Mesendoderm (in vitro differentiated cells): ENCODE data around the gene AAMP.

ENCODE experiments used
- DNase-seq: peaks from one replicate; pipeline ENCODE4 v3.0.0; 2013
- H2AK5ac ChIP-seq: 2 replicates; pipeline ENCODE4 v1.6.1; 2013; ENCODE audit warnings: low read length, inconsistent platforms
- H2BK120ac ChIP-seq: 2 replicates; pipeline ENCODE4 v1.6.1; 2013; ENCODE audit warnings: low read depth, mild to moderate bottlenecking, low read length, moderate library complexity, mixed read lengths
- H2BK15ac ChIP-seq: replicated peaks from 2 replicates; pipeline ENCODE4 v1.6.1; 2013; ENCODE audit warnings: low read depth, mild to moderate bottlenecking, moderate library complexity
- H2BK5ac ChIP-seq: 2 replicates; pipeline ENCODE4 v1.6.1; 2013; ENCODE audit warnings: low read length, inconsistent platforms
- H3K18ac ChIP-seq: 2 replicates; pipeline ENCODE4 v1.6.1; 2013; ENCODE audit warnings: mild to moderate bottlenecking, low read length, mixed read lengths
- H3K23ac ChIP-seq: one replicate; pipeline ENCODE4 v1.6.1; 2013; ENCODE audit warnings: low read length
- H3K27ac ChIP-seq: 2 replicates; pipeline ENCODE4 v1.5.1; 2013; ENCODE audit warnings: low read depth, mild to moderate bottlenecking, inconsistent platforms, low read length, moderate library complexity
- H3K27me3 ChIP-seq: 2 replicates; pipeline ENCODE4 v1.6.1; 2013; ENCODE audit warnings: low read length, control low read depth, mild to moderate bottlenecking, inconsistent platforms; ENCODE audit not compliant: insufficient read depth, poor library complexity
- H3K36me3 ChIP-seq: 2 replicates; pipeline ENCODE4 v1.6.1; 2013; ENCODE audit warnings: low read length, inconsistent platforms; ENCODE audit not compliant: control insufficient read depth, insufficient read depth
- H3K4ac ChIP-seq: one replicate; pipeline ENCODE4 v1.6.1; 2013; ENCODE audit warnings: low read depth, mild to moderate bottlenecking, low read length, moderate library complexity
- H3K4me1 ChIP-seq: 2 replicates; pipeline ENCODE4 v1.6.1; 2013; ENCODE audit warnings: low read depth, low read length, inconsistent platforms; ENCODE audit not compliant: control insufficient read depth
- H3K4me2 ChIP-seq: 2 replicates; pipeline ENCODE4 v1.6.1; 2013; ENCODE audit warnings: low read length
- H3K4me3 ChIP-seq: 2 replicates; pipeline ENCODE4 v1.5.1; 2013; ENCODE audit warnings: mild to moderate bottlenecking, low read length
- H3K56ac ChIP-seq: one replicate; pipeline ENCODE4 v1.6.1; 2013; ENCODE audit warnings: low read length
- H3K79me1 ChIP-seq: 2 replicates; pipeline ENCODE4 v1.6.1; 2013; ENCODE audit warnings: low read length, inconsistent platforms
- H3K79me2 ChIP-seq: 2 replicates; pipeline ENCODE4 v1.6.1; 2013; ENCODE audit warnings: mild to moderate bottlenecking, low read length; ENCODE audit not compliant: control insufficient read depth, insufficient read depth
- H3K9ac ChIP-seq: 2 replicates; pipeline ENCODE4 v1.6.1; 2013; ENCODE audit warnings: low read length, inconsistent platforms
- H4K5ac ChIP-seq: one replicate; pipeline ENCODE4 v1.6.1; 2013; ENCODE audit warnings: low read length
- H4K8ac ChIP-seq: one replicate; pipeline ENCODE4 v1.6.1; 2013; ENCODE audit warnings: low read depth, mild to moderate bottlenecking, control low read depth, low read length, moderate library complexity
- WGBS: extraction: QIAGEN DNeasy Blood & Tissue Kit; methylation state at CpG from one replicate; pipeline ENCODE4 v1.1.7; 2013; ENCODE audit warnings: low lambda C conversion rate, missing lambda C conversion rate; ENCODE audit not compliant: insufficient coverage; ENCODE audit errors: extremely low coverage; 5-methylcytosine and 5-hydroxymethylcytosine counted together

The AAMP gene

GRCh38 chr2:218281449-218281848 lies 11.5 kb upstream of the AAMP start:
- Histone ChIP-seq H3K36me3 (peaks cover 9% of the 10 kb centered on the region), H2BK120ac (no peak overlapping the region), H3K56ac (no peak overlapping the region), H4K5ac (no peak overlapping the region), H3K4me2 (no peak overlapping the region), H2BK5ac (no peak overlapping the region), H2AK5ac (no peak overlapping the region), H2BK15ac (no peak overlapping the region), H3K9ac (no peak overlapping the region), H3K18ac (no peak overlapping the region), H3K79me1 (peaks cover 6% of the 10 kb centered on the region), H3K23ac (no peak overlapping the region), H3K27ac (no peak overlapping the region), H3K4me3 (no peak overlapping the region), H3K4ac (no peak overlapping the region), H3K79me2 (peaks cover 2% of the 10 kb centered on the region), H3K4me1 (no peaks in the 10 kb centered on the region), H3K27me3 (no peaks in the 10 kb centered on the region), H4K8ac (no peak overlapping the region)
- DNase-seq: no peak
- WGBS: no CpG with 5 or more reads among the region's 3 CpGs

GRCh38 chr2:218280260-218280870 lies 10.4 kb upstream of the AAMP start:
- no CpG with 5 or more reads among the region's 14 CpGs for WGBS
- Histone ChIP-seq H3K27me3 (no peaks in the 10 kb centered on the region), H3K79me2 (peaks cover 2% of the 10 kb centered on the region), H2AK5ac (no peak overlapping the region), H3K23ac (no peak overlapping the region), H3K36me3 (peaks cover 12% of the 10 kb centered on the region), H3K56ac (no peak overlapping the region), H3K27ac (no peak overlapping the region), H2BK15ac (no peak overlapping the region), H3K4me1 (no peaks in the 10 kb centered on the region), H3K79me1 (peaks cover 3% of the 10 kb centered on the region), H3K9ac (no peak overlapping the region), H3K4ac (no peak overlapping the region), H4K5ac (no peak overlapping the region), H3K18ac (no peak overlapping the region), H3K4me3 (no peak overlapping the region), H3K4me2 (no peak overlapping the region), H2BK5ac (no peak overlapping the region), H2BK120ac (no peak overlapping the region), H4K8ac (no peak overlapping the region)
- DNase-seq: no peak

- Histone ChIP-seq H3K18ac (no peak overlapping the region), H4K5ac (no peak overlapping the region), H3K4me3 (no peak overlapping the region), H2BK120ac (no peak overlapping the region), H2AK5ac (no peak overlapping the region), H3K4ac (no peak overlapping the region), H3K27me3 (no peaks in the 10 kb centered on the region), H3K56ac (no peak overlapping the region), H3K4me2 (no peak overlapping the region), H3K36me3 (peaks cover 12% of the 10 kb centered on the region), H4K8ac (no peak overlapping the region), H3K27ac (no peak overlapping the region), H3K9ac (no peak overlapping the region), H2BK5ac (no peak overlapping the region), H3K79me1 (no peaks in the 10 kb centered on the region), H3K79me2 (no peaks in the 10 kb centered on the region), H3K23ac (no peak overlapping the region), H3K4me1 (no peaks in the 10 kb centered on the region), H2BK15ac (no peak overlapping the region)
- WGBS: no CpG with 5 or more reads among the region's 16 CpGs
- no peak for DNase-seq
These were observed 8.8 kb upstream of the AAMP start for GRCh38 chr2:218278531-218279360.

GRCh38 chr2:218277921-218278320 lies 8.0 kb upstream of the AAMP start:
- Histone ChIP-seq H2AK5ac (no peak overlapping the region), H3K56ac (no peak overlapping the region), H2BK5ac (no peak overlapping the region), H2BK120ac (no peak overlapping the region), H3K4ac (no peak overlapping the region), H3K9ac (no peak overlapping the region), H3K4me1 (no peaks in the 10 kb centered on the region), H3K36me3 (peaks cover 12% of the 10 kb centered on the region), H4K5ac (no peak overlapping the region), H3K27ac (no peak overlapping the region), H3K79me2 (no peaks in the 10 kb centered on the region), H2BK15ac (no peak overlapping the region), H3K23ac (no peak overlapping the region), H3K79me1 (no peaks in the 10 kb centered on the region), H3K27me3 (no peaks in the 10 kb centered on the region), H3K4me3 (no peak overlapping the region), H3K4me2 (no peak overlapping the region), H4K8ac (no peak overlapping the region), H3K18ac (no peak overlapping the region)
- DNase-seq: no peak
- no CpG with 5 or more reads among the region's 7 CpGs for WGBS

GRCh38 chr2:218276986-218277755 lies 7.2 kb upstream of the AAMP start:
- H3K23ac ChIP-seq: no peak overlapping the region
- no peak overlapping the region for H2BK15ac ChIP-seq
- H3K56ac ChIP-seq: no peak overlapping the region
- no peak overlapping the region for H3K4ac ChIP-seq
- no peaks in the 10 kb centered on the region for H3K79me1 ChIP-seq
- no peaks in the 10 kb centered on the region for H3K79me2 ChIP-seq
- H3K4me2 ChIP-seq: no peak overlapping the region
- no peak overlapping the region for H3K18ac ChIP-seq
- H3K27ac ChIP-seq: no peak overlapping the region
- H3K4me3 ChIP-seq: no peak overlapping the region
- H4K5ac ChIP-seq: no peak overlapping the region
- no peak overlapping the region for H2BK120ac ChIP-seq
- H3K27me3 ChIP-seq: no peaks in the 10 kb centered on the region
- DNase-seq: no peak
- H4K8ac ChIP-seq: no peak overlapping the region
- no peaks in the 10 kb centered on the region for H3K4me1 ChIP-seq
- WGBS: no CpG with 5 or more reads among the region's 12 CpGs
- peaks cover 12% of the 10 kb centered on the region for H3K36me3 ChIP-seq
- no peak overlapping the region for H2BK5ac ChIP-seq
- H3K9ac ChIP-seq: no peak overlapping the region
- H2AK5ac ChIP-seq: no peak overlapping the region
